Measurements from ENCODE around the gene GALNT2.

GALNT2 gene

GRCh38 chr1:230243583-230244353, 176.7 kb downstream of the GALNT2 start:
- H3K4me1 ChIP-seq (ENCODE audit: insufficient read depth, low read length) = no peaks in the 10 kb centered on the region
- H3K36me3 ChIP-seq (ENCODE audit: insufficient read depth, low read depth, low read length) = peaks cover 17% of the 10 kb centered on the region; the same call in 1 of the 2 replicates
- H3K4me3 ChIP-seq (ENCODE audit: low read length) = no peak overlapping the region
- no peak overlapping the region for H3K27ac ChIP-seq (ENCODE audit: low read length)
- no peaks in the 10 kb centered on the region for H3K27me3 ChIP-seq (ENCODE audit: insufficient read depth, low read length)
- no peaks in the 10 kb centered on the region for H3K9me3 ChIP-seq (ENCODE audit: insufficient read depth, low read depth, low read length)
- H3K9ac ChIP-seq (ENCODE audit: low read depth, low read length) = no peak overlapping the region

- H3K27ac ChIP-seq (ENCODE audit: low read length) = no peak overlapping the region
- H3K4me3 ChIP-seq (ENCODE audit: low read length) = no peak overlapping the region
- no peaks in the 10 kb centered on the region for H3K27me3 ChIP-seq (ENCODE audit: insufficient read depth, low read length)
- peaks cover 20% of the 10 kb centered on the region for H3K4me1 ChIP-seq (ENCODE audit: insufficient read depth, low read length)
- no peaks in the 10 kb centered on the region for H3K9me3 ChIP-seq (ENCODE audit: insufficient read depth, low read depth, low read length)
- no peak overlapping the region for H3K9ac ChIP-seq (ENCODE audit: low read depth, low read length)
- peaks cover 17% of the 10 kb centered on the region; the same call in 1 of the 2 replicates for H3K36me3 ChIP-seq (ENCODE audit: insufficient read depth, low read depth, low read length)
Measured at GRCh38 chr1:230246551-230246950, 179.5 kb downstream of the GALNT2 start.

- H3K9ac ChIP-seq (ENCODE audit: low read depth, low read length) = no peak overlapping the region
Measured at GRCh38 chr1:230248016-230248888, 181.2 kb downstream of the GALNT2 start.

GRCh38 chr1:230248889-230249270, 181.8 kb downstream of the GALNT2 start:
- Histone ChIP-seq H3K4me3 (ENCODE audit: low read length) (no peak overlapping the region), H3K27me3 (ENCODE audit: insufficient read depth, low read length) (no peaks in the 10 kb centered on the region), H3K27ac (ENCODE audit: low read length) (no peak overlapping the region), H3K4me1 (ENCODE audit: insufficient read depth, low read length) (peaks cover 30% of the 10 kb centered on the region), H3K9ac (ENCODE audit: low read depth, low read length) (no peak overlapping the region), H3K9me3 (ENCODE audit: insufficient read depth, low read depth, low read length) (no peaks in the 10 kb centered on the region), H3K36me3 (ENCODE audit: insufficient read depth, low read depth, low read length) (peaks cover 14% of the 10 kb centered on the region; the same call in 1 of the 2 replicates)

More at GRCh38 chr1:230248016-230248888, 181.2 kb downstream of the GALNT2 start:
- no peaks in the 10 kb centered on the region for H3K9me3 ChIP-seq (ENCODE audit: insufficient read depth, low read depth, low read length)
- no peak overlapping the region for H3K4me3 ChIP-seq (ENCODE audit: low read length)
- peaks cover 30% of the 10 kb centered on the region for H3K4me1 ChIP-seq (ENCODE audit: insufficient read depth, low read length)
- no peaks in the 10 kb centered on the region for H3K27me3 ChIP-seq (ENCODE audit: insufficient read depth, low read length)
- H3K27ac ChIP-seq (ENCODE audit: low read length) = no peak overlapping the region
- peaks cover 14% of the 10 kb centered on the region; the same call in 1 of the 2 replicates for H3K36me3 ChIP-seq (ENCODE audit: insufficient read depth, low read depth, low read length)

- Histone ChIP-seq H3K36me3 (ENCODE audit: insufficient read depth, low read depth, low read length) (peaks cover 14% of the 10 kb centered on the region; the same call in 1 of the 2 replicates), H3K4me3 (ENCODE audit: low read length) (peak overlapping the region; percentile 18; the same call in 1 of the 2 replicates), H3K27me3 (ENCODE audit: insufficient read depth, low read length) (no peaks in the 10 kb centered on the region), H3K9ac (ENCODE audit: low read depth, low read length) (peak overlapping the region; percentile 11; the same call in 1 of the 2 replicates), H3K4me1 (ENCODE audit: insufficient read depth, low read length) (peaks cover 30% of the 10 kb centered on the region), H3K9me3 (ENCODE audit: insufficient read depth, low read depth, low read length) (no peaks in the 10 kb centered on the region), H3K27ac (ENCODE audit: low read length) (peak overlapping the region; percentile 60)
Measured at GRCh38 chr1:230249695-230250480, 182.8 kb downstream of the GALNT2 start.

- Histone ChIP-seq H3K9ac (ENCODE audit: low read depth, low read length) (peak overlapping the region; percentile 11), H3K27ac (ENCODE audit: low read length) (peak overlapping the region; percentile 60), H3K9me3 (ENCODE audit: insufficient read depth, low read depth, low read length) (no peaks in the 10 kb centered on the region), H3K36me3 (ENCODE audit: insufficient read depth, low read depth, low read length) (peaks cover 11% of the 10 kb centered on the region; the same call in 1 of the 2 replicates), H3K4me1 (ENCODE audit: insufficient read depth, low read length) (peaks cover 30% of the 10 kb centered on the region), H3K4me3 (ENCODE audit: low read length) (peak overlapping the region; percentile 18; the same call in 1 of the 2 replicates), H3K27me3 (ENCODE audit: insufficient read depth, low read length) (no peaks in the 10 kb centered on the region)
Measured at GRCh38 chr1:230250666-230251065, 183.6 kb downstream of the GALNT2 start.

GRCh38 chr1:230251644-230252191, 184.7 kb downstream of the GALNT2 start:
- H3K9ac ChIP-seq (ENCODE audit: low read depth, low read length) = 0 out of 2 replicates have a peak overlapping the region, but pooled peaks have one; percentile 39
- peak overlapping the region; percentile 11 for H3K27ac ChIP-seq (ENCODE audit: low read length)
- peaks cover under 1% of the 10 kb centered on the region; the same call in 1 of the 2 replicates for H3K36me3 ChIP-seq (ENCODE audit: insufficient read depth, low read depth, low read length)
- no peaks in the 10 kb centered on the region for H3K9me3 ChIP-seq (ENCODE audit: insufficient read depth, low read depth, low read length)
- no peaks in the 10 kb centered on the region for H3K27me3 ChIP-seq (ENCODE audit: insufficient read depth, low read length)
- peak overlapping the region; percentile 1; the same call in 1 of the 2 replicates for H3K4me3 ChIP-seq (ENCODE audit: low read length)
- peaks cover 30% of the 10 kb centered on the region for H3K4me1 ChIP-seq (ENCODE audit: insufficient read depth, low read length)

GRCh38 chr1:230253150-230253549, 186.1 kb downstream of the GALNT2 start:
- H3K36me3 ChIP-seq (ENCODE audit: insufficient read depth, low read depth, low read length) = no peaks in the 10 kb centered on the region; the same call in 1 of the 2 replicates
- H3K4me1 ChIP-seq (ENCODE audit: insufficient read depth, low read length) = peaks cover 30% of the 10 kb centered on the region
- no peaks in the 10 kb centered on the region for H3K9me3 ChIP-seq (ENCODE audit: insufficient read depth, low read depth, low read length)

GRCh38 chr1:230254265-230254664, 187.2 kb downstream of the GALNT2 start:
- peaks cover 5% of the 10 kb centered on the region; the same call in 1 of the 2 replicates for H3K36me3 ChIP-seq (ENCODE audit: insufficient read depth, low read depth, low read length)
- H3K4me1 ChIP-seq (ENCODE audit: insufficient read depth, low read length) = peaks cover 30% of the 10 kb centered on the region
- no peaks in the 10 kb centered on the region for H3K27me3 ChIP-seq (ENCODE audit: insufficient read depth, low read length)
- no peak overlapping the region for H3K27ac ChIP-seq (ENCODE audit: low read length)
- H3K9ac ChIP-seq (ENCODE audit: low read depth, low read length) = no peak overlapping the region
- no peak overlapping the region for H3K4me3 ChIP-seq (ENCODE audit: low read length)
- H3K9me3 ChIP-seq (ENCODE audit: insufficient read depth, low read depth, low read length) = no peaks in the 10 kb centered on the region; the same call in 1 of the 2 replicates

More at GRCh38 chr1:230253150-230253549, 186.1 kb downstream of the GALNT2 start:
- Histone ChIP-seq H3K27ac (ENCODE audit: low read length) (no peak overlapping the region), H3K9ac (ENCODE audit: low read depth, low read length) (no peak overlapping the region), H3K27me3 (ENCODE audit: insufficient read depth, low read length) (no peaks in the 10 kb centered on the region), H3K4me3 (ENCODE audit: low read length) (no peak overlapping the region)

GRCh38 chr1:230255116-230255515, 188.1 kb downstream of the GALNT2 start:
- Histone ChIP-seq H3K4me3 (ENCODE audit: low read length) (no peak overlapping the region), H3K9me3 (ENCODE audit: insufficient read depth, low read depth, low read length) (no peaks in the 10 kb centered on the region; the same call in 1 of the 2 replicates), H3K4me1 (ENCODE audit: insufficient read depth, low read length) (peaks cover 24% of the 10 kb centered on the region), H3K36me3 (ENCODE audit: insufficient read depth, low read depth, low read length) (peaks cover 10% of the 10 kb centered on the region; the same call in 1 of the 2 replicates), H3K27me3 (ENCODE audit: insufficient read depth, low read length) (no peaks in the 10 kb centered on the region), H3K27ac (ENCODE audit: low read length) (no peak overlapping the region), H3K9ac (ENCODE audit: low read depth, low read length) (no peak overlapping the region)

Measured in iPS-20b (cell line).